Measurements from ENCODE around the gene ZNF618.

Gene ZNF618

GRCh38 chr9:114086607-114087006 lies 210.5 kb downstream of the ZNF618 start:
- no peak for DNase-seq

- DNase-seq: no peak
Observed at GRCh38 chr9:114087721-114088120, 211.6 kb downstream of the ZNF618 start.

DNA sequence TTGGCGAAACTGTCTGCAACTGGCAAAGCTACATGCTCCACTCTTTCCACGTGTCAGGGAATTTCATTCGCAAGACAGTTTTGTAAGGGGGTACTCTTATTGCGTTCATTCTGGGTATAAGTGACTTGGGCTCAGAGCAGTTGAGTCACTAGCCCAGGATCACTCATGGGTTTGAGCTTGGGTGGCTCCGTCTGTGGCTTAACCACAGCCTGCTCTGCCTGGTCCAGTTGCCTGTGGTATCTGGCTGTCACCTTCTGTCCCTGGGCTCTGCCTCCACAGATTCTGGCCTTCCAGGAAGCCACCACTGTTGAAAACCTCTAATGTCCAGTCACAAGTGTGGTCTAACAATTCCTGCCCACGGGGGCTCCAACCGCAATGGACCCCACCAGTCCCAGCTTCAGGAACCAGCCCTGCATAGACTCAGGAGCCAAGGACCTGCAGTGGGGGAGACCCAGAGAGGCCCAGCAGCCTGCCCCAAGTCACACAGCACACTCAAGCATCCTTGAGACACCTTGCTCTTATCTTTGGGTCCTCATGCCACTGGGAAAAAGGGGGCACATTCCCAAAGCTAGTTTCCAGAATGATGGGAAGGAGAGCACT lies 212.6 kb downstream of the ZNF618 start:
- no peak for DNase-seq

GRCh38 chr9:114089206-114089840 lies 213.2 kb downstream of the ZNF618 start:
- no peak for DNase-seq

GRCh38 chr9:114090798-114091197 lies 214.7 kb downstream of the ZNF618 start:
- no peak for DNase-seq

DNA sequence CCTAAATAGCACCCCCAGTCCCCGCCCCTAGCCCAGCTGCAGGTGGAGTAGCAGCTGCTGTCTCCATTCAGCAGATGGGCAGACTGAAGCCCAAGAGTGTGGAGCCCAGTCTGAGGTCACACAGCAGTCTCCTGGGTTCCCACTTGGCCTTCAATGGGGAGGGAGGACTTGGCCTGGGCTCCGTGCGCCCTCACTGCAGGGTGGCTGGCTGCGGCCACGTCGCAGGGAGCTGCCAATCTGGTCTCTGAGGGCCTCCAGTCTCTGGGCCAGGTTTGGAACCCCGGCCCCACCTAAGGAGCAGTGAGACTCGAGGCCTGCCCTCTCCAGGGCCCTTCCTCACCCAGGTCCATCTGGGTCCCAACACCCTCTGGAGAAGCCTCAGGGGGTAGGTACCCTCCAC lies 215.6 kb downstream of the ZNF618 start:
- DNase-seq: no peak

GRCh38 chr9:114092336-114092735 lies 216.2 kb downstream of the ZNF618 start:
- DNase-seq: no peak

- DNase-seq: no peak
Observed at GRCh38 chr9:114093031-114093471, 216.9 kb downstream of the ZNF618 start.

DNA sequence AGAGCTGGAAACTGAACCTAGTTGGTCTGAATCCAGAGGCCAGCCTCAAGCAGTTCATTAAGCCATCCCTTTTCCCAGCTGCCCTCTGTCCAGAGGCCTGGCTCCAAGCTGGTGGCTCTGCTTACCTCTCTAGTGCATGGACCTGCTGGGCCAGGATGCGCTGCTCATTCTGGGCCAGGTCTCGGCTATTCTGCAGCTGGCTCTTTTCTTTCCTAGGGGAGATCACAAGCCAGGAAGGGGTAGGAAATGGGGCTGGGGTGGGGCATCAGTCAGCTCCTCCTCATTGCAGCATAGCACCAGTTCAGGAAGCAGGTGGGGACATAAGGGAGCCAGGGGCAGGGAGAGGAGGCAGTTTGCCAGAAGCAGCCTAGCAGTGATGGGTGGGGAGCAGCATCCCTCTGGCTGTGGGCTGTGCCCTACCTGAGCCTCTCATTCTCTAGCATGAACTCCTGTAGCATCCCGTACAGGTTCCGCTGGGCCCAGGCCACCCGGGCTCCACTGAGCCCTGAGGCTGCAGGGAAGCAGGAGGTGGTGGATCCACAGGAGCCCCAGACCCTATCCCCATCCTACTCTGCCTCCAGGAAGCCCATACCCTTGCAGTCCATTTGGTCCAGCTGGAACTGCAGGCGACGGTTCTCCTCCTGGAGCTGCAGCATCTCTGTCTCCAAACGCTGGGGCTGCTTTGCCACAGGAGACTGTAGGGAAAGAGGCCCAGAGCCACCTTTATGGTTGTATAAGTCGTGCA lies 217.8 kb downstream of the ZNF618 start:
- no peak for DNase-seq

- no peak for DNase-seq
Observed at GRCh38 chr9:114094971-114095370, 218.9 kb downstream of the ZNF618 start.

GRCh38 chr9:114096041-114096511 lies 220.0 kb downstream of the ZNF618 start:
- no peak for DNase-seq

DNA sequence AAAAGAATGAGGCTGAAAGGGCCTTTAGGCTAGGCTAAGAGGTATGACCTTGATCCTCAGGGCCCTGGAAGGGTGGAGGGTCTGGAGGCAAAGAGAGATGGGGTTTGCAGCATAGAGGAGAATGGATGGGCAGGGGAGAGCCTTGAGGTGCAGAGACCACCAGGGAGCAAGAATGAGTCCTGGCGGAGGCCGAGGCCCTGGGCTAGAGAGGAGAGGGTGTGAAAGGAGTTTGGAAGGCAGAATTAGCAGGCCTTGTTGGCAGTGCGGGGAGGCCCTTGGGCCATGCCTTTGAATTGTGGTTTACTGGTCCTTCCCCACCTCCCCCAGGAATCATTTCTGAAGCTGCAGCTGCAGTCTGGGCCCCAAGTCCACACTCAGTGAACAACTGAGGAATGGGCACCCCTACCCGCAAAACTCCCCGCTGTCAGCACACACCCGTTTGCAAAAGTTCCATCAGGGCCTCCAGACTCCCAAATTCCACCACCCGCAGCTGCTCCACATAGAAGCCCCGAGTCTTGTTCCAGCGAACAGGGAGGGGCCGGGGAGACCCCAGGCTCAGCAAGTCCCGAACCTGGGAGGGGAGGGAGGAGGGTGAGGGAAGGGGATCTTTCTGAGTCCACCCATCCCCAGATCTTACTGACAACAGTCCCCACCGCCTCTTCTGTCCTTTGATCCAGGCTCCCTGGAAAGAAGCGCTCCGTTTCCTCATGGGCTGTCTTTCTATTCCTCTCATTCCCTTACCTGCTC lies 220.9 kb downstream of the ZNF618 start:
- DNase-seq: no peak

GRCh38 chr9:114097613-114098020 lies 221.5 kb downstream of the ZNF618 start:
- no peak for DNase-seq

- DNase-seq: no peak
Observed at GRCh38 chr9:114098021-114098935, 222.2 kb downstream of the ZNF618 start.

GRCh38 chr9:114098936-114099668 lies 223.0 kb downstream of the ZNF618 start, which contains the start of gene KIF12:
TSS of gene KIF12 (minus strand) at chr9:114099292. CDS start at chr9:114099276, 16 bp downstream.
- DNase-seq: no peak

DNA sequence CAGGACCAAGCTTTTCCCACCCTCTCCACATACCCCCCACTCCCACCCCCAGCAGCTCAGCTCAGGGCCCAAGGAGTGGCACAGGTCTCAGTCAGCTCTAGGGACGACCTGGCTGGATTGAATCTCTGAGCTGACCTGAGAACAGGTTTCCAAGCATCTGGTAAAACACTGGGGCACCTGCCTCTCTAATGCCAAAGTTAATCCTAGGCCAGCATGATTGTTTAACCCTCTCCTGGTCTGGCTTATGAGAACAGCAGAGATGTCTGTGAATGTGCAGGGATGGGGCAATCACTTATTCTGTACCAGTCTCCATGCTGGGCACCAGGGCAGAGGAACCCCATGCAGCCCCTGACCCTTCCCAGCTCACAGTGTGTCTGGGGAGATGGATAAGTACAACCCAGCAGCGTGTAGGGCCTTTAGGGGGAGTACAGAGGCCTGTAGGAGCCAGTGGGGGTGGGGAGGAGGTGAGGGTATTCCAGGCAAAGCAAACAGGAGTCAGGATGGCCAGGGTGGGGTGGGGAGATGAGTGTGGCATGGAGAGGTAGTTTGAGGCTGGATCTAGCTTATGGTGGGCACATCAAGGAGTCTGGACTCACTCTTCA lies 223.7 kb downstream of the ZNF618 start:
- no peak for DNase-seq

DNA sequence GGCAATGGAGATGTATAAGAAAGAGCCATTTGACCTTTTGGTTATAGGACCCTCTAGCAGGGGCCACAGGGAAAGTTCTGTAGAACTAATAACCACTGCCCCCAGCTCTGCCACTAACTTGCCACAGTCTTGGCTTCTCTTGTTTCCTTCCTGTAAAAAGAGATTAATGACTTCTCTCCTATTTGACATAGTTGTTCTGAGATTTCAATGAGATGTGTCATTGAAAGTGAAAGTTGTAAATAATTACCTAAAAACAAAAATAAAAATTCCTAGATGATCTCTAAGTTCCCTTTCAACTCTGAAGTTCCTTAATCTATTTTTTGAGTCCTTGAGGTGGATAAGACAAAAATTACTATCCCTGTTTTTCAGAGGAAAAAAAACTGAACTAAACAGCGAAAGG lies 224.4 kb downstream of the ZNF618 start:
- DNase-seq: no peak

GRCh38 chr9:114102484-114102883 lies 226.4 kb downstream of the ZNF618 start:
- DNase-seq: no peak

DNA sequence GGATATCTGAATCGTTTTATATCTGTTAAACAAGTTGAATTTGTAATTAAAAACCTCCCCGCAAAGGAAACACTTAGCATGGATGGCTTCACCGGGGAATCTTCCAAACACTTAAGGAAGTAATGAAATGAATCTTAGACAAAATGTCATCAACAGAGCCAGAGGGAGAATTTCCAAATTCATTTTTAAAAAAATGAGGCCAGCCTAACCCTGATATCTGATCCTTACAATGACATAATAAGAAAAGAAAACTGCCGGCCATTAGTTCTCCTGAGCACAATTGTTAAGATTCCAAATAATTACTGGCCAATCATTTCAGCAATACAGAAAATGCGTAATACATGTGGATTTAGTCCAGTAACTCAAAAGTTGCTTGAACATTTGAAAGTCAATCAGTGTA lies 229.1 kb downstream of the ZNF618 start:
- no peak for DNase-seq
